Subcutaneous adipose tissue (tissue), 4 donors: ENCODE data around the gene BUD13. TPM values are rescaled to one million over a fixed set of nuclear protein-coding genes. Genes with fewer than 3 reads are reported as not detected.

ENCODE experiments used
- total RNA-seq, 4 donors: library from RNA; depleted of rRNA; stranded (reverse); fragments of >200 nt; gene quantifications; one replicate each; pipeline ENCODE4 v1.1.0, GENCODE V29; 2016
- TF ChIP-seq, protein P1 (sequence below): fragments of 450-650 bp; IDR thresholded peaks from one replicate; pipeline ENCODE4 v1.5.1; 2016; ENCODE audit warnings: low read depth, mild to moderate bottlenecking, control low read depth, antibody characterized with exemption, moderate library complexity

The BUD13 gene
- total RNA-seq, 4 donors from 2014 or later, result 11.0 to 12.8 (median 12.5) TPM

DNA sequence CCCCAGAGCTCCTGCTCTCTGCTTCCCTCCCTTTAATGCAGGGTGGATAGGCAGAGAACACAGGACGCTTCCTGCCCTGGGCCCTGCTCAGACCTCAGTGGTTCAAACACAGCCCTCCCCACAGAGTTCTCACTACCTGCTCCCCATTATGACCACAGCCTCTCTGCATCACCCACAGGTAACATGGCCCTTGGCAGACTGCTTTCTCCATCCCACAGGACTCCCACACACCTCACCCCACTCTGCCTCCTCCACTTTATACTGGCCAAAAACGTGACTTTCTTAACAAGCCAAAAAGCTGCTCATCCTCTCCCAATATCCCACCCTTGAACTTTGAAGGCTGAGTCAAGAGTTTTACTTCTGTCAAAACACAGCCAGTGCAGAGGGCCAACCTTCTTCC lies 33.8 kb downstream of the BUD13 start:
- TF ChIP-seq, protein P1, sequence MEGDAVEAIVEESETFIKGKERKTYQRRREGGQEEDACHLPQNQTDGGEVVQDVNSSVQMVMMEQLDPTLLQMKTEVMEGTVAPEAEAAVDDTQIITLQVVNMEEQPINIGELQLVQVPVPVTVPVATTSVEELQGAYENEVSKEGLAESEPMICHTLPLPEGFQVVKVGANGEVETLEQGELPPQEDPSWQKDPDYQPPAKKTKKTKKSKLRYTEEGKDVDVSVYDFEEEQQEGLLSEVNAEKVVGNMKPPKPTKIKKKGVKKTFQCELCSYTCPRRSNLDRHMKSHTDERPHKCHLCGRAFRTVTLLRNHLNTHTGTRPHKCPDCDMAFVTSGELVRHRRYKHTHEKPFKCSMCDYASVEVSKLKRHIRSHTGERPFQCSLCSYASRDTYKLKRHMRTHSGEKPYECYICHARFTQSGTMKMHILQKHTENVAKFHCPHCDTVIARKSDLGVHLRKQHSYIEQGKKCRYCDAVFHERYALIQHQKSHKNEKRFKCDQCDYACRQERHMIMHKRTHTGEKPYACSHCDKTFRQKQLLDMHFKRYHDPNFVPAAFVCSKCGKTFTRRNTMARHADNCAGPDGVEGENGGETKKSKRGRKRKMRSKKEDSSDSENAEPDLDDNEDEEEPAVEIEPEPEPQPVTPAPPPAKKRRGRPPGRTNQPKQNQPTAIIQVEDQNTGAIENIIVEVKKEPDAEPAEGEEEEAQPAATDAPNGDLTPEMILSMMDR, result no peak

DNA sequence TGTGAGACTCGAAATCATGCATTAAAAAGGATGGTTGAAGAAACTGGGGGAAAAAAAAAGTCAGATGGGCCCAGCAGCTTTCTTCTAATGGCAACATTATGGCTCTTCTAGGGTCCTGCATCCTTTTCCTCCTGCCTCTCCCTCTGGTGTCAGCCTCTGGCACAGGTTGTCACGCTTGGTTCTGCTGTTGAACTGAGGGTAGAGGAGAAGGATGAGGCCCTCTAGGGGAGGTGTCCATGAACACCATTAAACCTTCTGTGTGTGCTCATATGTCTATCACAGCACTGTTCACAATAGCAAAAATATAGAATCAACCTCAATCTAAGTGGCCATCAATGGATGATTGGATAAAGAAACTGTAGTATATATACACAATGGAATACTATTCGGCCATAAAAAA lies 36.0 kb downstream of the BUD13 start:
- TF ChIP-seq, protein P1, result no peak

DNA sequence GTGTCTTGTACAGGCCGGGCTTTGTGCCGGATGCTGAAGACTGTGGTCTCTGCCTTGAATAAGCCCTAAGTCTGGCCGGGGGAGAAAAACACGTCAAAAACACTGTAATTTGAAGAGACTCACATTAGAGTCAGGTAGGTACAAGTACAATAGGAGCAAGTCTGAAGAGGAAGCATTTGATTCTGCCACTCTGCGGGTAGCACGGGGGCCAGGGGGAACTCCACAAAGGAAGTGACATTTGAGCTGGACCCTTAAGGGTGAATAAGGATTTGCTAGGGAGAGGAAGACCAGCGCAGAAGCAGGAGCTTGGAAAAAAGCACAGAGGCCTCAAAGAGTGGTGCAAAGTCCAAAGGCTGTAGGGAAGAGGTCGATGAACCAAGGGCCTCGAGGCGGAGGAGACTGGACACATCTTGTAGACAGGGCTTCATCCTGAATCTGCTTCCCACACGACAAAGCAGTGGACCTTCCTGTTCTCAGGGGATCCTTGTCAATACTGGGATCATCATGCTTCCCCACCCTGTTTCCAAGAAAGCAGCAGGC lies 38.7 kb downstream of the BUD13 start:
- TF ChIP-seq, protein P1, result no peak

DNA sequence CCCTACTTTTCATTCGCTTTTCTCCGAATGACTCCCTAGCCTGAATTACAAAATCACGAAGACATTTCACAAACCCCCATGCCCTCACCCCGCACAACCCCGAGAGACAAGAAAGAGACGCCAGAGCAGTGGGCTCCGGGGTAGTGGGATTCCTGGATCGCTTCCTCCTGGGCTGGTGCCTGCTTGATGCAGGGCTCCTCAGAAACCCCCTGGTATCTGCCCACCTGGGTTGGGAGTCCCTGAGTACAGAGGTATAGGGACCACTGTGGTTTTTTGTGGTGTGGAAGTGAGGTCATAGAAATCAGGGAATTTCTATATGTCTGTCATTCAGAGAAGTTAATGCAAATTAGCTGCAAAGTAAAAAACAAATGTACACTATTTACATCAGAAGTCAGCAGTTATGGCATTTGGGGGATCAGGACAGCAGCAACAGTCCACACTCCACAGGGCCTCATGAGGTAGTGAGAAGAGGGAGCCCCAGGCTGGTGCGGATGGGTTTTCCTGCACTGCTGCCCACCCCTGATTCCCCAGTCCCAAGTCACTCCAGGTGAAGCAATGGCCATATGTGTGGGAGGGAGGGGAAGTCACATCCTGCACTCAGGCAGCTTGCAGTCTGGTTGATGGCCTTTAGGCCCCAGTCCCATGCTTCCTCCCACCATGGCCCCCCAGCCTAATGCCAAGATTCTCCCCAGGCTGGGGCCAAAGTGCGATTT lies 39.6 kb downstream of the BUD13 start:
- TF ChIP-seq, protein P1, result no peak

DNA sequence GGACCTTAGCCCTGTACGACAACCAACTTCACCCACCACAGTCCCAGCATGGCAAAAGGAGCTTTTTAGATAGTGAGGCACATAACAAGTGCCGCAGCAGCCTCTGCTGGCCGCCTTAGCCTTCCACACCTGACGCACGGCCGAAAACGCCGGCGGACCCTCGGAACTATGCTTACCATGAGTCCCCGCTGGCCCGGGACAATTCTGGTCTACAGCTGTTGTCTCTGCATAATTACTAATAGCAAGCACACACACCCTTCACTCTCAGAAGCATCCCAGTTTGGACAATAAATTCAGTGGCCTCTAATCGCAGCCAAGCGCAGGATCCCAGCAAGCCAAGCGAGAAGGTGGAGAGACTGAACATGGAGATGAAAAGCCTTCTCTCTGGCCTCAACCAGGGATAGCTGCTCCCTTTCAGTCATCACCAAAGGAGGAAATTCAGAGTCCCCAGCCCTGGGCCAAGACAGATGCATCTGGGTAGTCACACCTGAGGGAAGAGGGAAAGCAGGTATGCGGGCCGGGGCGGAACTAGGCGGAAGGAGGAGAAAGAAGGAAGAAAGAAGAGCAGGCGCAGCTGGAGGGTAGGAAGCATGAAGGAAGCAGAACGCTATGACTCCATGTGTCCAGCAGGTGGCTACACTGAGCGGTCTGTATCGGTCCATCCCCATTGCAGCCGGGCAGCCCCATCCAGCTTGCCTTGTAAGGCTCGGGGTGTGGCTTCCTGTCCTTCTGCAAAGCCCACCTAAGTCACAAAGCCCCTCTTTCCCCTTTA lies 40.3 kb downstream of the BUD13 start:
- TF ChIP-seq, protein P1, result no peak

DNA sequence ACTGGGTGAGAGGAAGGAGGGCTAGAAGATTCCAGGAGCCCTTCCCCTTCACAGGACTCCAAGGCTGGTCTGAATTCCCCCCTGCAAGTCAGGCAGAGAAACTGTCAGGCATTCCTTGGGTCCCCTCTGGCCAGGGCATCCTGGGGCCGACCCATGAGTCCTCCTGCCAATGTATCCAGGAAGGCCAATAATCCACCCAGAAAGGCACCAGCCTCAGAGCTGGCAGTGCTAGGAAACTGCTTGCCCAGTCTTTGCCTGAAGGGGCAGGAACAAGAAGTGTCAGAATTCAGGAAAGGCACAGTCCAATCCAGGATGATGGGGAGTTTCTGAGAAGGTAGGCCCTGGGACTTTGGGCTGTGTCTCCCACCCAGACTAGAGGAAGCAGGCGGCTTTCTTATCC lies 41.0 kb downstream of the BUD13 start:
- TF ChIP-seq, protein P1, result no peak

DNA sequence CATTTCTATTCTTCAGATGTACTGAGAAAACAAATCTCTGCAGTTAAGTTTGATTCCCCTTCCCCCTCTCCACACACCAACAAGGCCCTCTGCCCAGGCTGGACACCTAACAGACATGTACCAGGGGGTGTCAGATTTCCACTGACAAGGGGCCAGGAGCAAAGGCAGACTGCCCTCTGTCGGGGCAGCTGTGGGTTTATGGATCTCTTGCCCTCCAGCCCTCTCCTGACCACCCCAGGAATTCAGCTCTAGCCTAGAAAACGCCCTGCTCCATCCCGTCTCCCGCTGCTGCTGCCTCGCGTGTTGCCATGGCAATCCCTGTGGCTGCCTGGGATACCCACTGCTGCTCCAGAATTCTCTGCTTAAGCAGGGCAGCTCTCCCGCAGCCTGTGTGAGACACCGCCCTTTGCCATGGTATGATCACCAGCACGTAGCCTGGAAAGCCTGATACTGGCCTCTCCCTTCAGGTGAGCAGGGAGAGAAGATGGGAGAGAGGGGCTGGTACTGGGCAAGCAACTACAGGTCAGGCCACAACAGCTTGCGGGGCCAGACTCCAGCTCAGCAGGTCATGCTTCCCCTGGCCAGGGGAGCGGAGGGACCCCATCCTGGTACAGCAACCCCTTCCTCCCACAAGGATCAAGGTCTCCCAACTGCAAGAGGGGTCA lies 41.6 kb downstream of the BUD13 start:
- TF ChIP-seq, protein P1, result no peak
